CD4-positive, alpha-beta T cell treated with Interleukin-4 for 4 hours (primary cell): Measurements from ENCODE around the gene FBXL15.

Experiments
- DNase-seq: peaks from one replicate; pipeline ENCODE4 v3.0.0-alpha.2; 2020

The FBXL15 gene

GRCh38 chr10:102398172-102399020 lies 22.2 kb upstream of the FBXL15 start:
- DNase-seq = no peak

GRCh38 chr10:102399217-102400021 lies 21.2 kb upstream of the FBXL15 start:
- DNase-seq = peak; percentile 84

DNA sequence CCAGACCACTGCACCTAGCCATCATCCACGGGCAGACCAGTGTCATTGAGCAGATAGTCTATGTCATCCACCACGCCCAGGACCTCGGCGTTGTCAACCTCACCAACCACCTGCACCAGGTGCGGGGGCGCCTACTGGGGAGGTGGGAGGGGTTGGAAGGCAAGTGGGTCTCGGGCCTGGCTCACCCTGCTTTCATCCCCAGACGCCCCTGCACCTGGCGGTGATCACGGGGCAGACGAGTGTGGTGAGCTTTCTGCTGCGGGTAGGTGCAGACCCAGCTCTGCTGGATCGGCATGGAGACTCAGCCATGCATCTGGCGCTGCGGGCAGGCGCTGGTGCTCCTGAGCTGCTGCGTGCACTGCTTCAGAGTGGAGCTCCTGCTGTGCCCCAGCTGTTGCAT lies 20.6 kb upstream of the FBXL15 start:
- no peak for DNase-seq

DNA sequence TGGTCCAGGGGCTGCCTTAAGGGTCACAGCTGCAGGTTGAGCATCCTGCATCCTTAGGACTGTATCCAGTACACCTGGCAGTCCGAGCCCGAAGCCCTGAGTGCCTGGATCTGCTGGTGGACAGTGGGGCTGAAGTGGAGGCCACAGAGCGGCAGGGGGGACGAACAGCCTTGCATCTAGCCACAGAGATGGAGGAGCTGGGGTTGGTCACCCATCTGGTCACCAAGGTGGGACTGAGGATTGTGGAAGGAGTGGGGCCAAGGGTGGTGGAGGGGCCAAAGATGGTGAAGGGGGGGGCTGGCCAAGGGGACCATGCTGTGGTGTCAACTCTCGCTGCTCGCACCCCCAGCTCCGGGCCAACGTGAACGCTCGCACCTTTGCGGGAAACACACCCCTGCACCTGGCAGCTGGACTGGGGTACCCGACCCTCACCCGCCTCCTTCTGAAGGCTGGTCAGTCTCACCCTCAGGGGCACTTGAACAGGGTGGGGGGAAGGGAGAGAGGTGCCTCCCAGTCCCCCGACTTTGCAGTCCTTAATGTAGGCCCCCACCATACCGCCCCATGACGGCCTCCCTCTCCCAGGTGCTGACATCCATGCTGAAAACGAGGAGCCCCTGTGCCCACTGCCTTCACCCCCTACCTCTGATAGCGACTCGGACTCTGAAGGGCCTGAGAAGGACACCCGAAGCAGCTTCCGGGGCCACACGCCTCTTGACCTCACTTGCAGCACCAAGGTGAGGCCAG lies 19.9 kb upstream of the FBXL15 start:
- no peak for DNase-seq

DNA sequence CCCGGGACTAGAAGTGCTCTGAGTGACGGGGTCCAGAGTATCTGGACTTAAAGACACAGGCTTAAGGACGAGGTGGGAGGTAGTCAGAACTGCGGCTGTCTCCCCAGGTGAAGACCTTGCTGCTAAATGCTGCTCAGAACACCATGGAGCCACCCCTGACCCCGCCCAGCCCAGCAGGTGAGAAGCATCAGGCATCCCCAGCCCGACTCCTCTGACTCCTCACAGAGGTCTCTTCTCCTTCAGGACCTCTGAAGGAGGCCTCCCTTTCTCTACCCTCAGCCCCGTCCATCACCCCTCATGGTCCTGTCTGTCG lies 19.3 kb upstream of the FBXL15 start:
- no peak for DNase-seq

DNA sequence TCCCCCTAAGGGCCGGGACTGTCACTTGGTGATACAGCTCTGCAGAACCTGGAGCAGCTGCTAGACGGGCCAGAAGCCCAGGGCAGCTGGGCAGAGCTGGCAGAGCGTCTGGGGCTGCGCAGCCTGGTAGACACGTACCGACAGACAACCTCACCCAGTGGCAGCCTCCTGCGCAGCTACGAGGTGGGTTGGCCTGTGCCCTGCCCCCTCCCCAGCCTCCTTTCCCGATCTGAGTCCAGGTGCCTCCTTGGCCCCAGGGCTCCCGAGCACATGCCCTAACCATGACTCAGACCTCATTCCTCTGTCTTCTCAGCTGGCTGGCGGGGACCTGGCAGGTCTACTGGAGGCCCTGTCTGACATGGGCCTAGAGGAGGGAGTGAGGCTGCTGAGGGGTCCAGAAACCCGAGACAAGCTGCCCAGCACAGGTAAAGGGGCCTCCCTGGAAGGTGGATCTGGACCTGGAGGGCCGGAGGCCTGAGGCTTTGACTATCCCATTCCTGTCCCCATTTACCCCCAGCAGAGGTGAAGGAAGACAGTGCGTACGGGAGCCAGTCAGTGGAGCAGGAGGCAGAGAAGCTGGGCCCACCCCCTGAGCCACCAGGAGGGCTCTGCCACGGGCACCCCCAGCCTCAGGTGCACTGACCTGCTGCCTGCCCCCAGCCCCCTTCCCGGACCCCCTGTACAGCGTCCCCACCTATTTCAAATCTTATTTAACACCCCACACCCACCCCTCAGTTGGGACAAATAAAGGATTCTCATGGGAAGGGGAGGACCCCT lies 18.7 kb upstream of the FBXL15 start:
- DNase-seq = no peak

- no peak for DNase-seq
These were observed 18.1 kb upstream of the FBXL15 start for GRCh38 chr10:102402512-102402896.

DNA sequence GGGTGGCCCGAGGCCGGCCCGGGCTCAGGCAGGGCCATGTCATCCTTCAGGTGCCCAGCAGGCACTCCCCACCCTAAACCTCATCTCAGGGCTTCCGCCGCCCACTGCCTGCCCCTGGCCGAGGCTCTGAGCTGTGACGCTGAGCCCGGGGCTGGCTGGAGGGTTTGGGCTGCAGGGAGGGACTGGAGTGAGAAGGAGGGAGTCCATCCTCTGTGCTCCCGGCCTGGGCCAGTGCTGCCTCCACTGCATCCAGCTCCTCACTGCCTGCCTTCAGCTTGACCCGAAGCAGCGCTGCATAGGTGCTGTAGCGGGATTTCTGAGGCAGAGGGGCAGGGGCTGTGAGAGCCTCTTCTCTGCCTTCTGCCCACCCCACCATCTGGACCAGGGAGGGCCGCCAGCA lies 17.5 kb upstream of the FBXL15 start:
- no peak for DNase-seq

GRCh38 chr10:102404361-102405107 lies 16.1 kb upstream of the FBXL15 start:
- no peak for DNase-seq

- no peak for DNase-seq
These were observed 15.5 kb upstream of the FBXL15 start for GRCh38 chr10:102405108-102405571.

DNA sequence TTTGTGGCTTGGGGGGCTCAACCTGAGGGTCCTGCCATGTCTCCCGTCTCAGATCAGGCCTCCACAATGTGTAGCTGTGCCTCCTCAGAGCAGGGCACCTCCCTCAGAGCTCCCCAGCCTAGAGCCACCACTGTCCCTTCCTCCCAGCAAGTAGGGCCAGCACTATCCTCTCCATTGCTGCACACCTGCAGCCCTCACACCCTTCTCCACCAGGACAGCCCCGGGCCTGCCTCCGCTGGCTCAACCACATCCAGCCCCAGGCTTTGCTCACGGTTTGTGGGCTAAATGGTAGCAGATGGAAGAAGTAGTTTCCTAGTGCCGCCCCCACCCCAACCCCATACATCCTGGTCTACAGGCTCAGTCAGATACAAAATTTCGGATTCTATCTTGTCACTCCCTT lies 15.0 kb upstream of the FBXL15 start:
- DNase-seq = no peak

DNA sequence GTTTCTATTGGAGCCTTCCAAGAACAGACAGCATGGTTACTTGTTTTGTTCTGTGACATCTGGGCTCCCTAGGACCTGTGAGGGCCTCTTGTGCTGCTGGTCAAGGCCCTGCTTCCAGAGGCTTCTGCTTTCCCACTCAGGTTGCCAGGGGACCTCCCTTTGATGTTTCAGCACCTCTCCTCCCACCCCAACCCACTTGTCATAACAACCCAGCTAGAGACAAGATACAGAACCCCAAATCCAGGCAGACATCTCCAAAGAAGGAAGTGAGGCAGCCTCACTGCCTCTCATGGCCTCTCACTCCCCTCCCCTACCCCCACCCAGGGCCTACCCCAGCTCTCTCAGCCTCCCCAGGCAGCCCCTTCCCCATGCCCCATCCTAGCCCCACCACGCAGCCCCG lies 13.8 kb upstream of the FBXL15 start:
- DNase-seq = no peak

DNA sequence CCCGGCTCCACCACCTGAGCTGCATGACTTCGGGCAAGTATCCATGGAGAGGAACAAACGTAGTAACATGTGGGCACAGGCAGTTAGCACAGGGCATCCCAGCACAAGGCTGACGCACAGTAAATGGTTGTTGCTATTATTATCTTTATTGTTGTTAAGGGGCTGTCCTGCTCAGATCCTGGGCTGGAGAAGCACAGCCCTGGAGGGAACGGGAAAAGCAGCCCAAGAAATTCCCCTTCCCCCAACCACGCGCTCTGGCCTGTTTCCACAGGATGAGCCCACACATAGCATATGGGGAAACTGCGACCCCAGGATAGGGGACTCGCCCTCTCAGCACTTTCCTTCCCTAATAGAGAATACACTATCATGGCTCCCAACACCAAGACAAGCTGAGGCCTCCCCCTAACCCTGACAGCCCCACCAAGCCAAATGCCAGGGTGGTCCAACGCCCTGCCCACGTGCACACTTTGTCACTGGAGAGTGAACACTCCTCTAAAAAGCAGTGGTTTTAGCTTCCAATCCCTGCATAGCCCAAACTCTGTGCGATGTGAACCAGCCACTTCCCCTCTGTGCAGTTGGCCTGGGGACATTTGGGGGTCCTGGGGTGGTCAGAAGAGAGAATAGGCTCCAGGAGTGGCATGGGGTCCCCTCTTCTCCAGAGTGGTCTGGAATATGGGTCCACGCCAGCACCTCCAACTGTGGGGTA lies 13.1 kb upstream of the FBXL15 start:
- no peak for DNase-seq

- no peak for DNase-seq
These were observed 12.4 kb upstream of the FBXL15 start for GRCh38 chr10:102408131-102408727.

DNA sequence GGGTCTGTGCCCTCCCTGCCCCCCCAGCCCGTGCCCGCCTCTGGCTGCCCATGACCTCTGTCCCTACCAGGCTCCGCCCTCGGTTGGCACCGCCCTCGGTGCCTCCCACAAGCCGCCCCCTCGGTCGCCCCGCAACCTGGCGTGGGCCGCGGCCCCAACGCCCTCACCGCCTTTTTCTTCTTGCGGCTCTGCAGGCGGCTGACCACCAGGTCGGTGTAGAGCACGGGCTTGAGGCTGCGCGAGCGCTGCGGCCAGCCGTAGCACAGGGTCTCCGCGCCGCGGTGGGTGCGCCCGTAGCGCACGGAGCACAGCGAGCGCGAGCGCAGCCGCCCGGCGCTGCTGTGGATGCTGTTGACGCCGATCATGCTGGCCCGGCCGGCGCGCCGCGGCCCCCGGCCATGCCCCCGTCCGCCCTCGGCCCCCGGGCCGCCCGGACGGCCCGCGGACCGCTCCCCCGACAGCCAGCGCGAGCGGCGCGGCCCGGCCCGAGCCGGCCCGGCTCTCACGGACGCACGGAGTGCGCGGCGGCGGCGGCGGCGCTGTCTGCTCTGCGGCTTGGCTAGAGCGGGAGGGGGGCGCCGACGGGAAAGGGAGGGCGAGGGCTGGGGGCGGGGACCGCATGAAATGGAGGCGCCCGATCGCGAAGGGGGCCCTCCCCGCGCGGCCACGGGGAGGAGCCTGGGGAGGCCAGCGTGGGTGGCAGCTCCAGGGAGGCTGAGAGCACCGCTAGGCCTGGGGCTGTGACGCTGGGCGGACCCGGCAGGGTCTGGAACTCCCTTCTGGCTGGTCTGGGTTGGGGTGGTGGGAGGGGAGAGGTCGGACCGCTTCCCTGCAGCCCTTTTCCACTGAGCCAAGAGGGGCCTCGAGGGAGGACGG lies 11.7 kb upstream of the FBXL15 start:
- DNase-seq = peak; percentile 47

- no peak for DNase-seq
These were observed 10.8 kb upstream of the FBXL15 start for GRCh38 chr10:102409604-102410428.

DNA sequence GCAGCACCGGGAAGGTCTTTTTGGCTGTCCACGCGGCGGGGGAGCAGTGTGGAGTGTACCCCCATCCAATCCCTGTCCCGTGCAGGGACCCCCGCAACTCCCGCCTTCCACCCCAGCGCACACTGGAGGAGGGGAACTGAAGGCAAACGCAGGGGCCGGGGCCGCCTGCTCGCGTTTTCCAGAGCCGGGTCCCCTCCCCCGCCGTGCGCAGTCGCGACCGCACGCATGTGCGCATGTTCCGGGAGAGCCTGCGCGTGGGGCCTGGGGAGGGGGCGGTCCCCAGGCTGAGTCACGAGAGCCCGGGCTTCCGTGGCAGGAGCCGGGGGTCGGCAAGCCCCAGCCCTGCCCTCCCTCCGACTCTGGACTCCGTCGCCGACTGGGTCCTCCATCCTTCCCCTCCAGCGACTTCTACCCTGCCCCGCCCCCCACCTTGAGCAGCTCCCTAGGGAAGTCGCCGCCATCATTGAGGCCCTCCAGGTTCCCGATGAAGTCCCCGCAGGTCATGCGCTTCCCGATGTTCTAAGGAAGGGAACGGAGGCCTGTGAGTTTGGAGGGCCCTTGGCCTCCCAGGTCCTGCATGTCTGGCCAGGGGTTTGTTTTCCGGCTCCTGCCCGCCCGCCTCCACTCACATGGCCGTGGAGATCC lies 10.1 kb upstream of the FBXL15 start:
- no peak for DNase-seq
